H9 (cell line): ENCODE results near the gene MMP14. TPM values are rescaled to one million over a fixed set of nuclear protein-coding genes. Genes with fewer than 3 reads are reported as not detected.
A peak's percentile ranks its signal among the peaks of the same experiment; 100 is the strongest.

ENCODE experiments used
- DNase-seq: peaks from one replicate; pipeline ENCODE4 v3.0.0-alpha.2; 2017
- H2AFZ ChIP-seq: one replicate; pipeline ENCODE4 v1.6.1; 2013; ENCODE audit warnings: mild to moderate bottlenecking, low read length, control low read depth, moderate library complexity
- H2AK5ac ChIP-seq: 2 replicates; pipeline ENCODE4 v1.6.1; 2013; ENCODE audit warnings: low read length, control low read depth, mixed read lengths; ENCODE audit not compliant: insufficient read length
- H2BK120ac ChIP-seq: one replicate; pipeline ENCODE4 v1.6.1; 2013; ENCODE audit warnings: low read depth, mild to moderate bottlenecking, low read length, control low read depth, inconsistent platforms; ENCODE audit not compliant: poor library complexity, severe bottlenecking
- H2BK12ac ChIP-seq: 2 replicates; pipeline ENCODE4 v1.6.1; 2013; ENCODE audit warnings: low read length, control low read depth, mixed read lengths, low read depth; ENCODE audit not compliant: insufficient read length
- H2BK15ac ChIP-seq: 2 replicates; pipeline ENCODE4 v1.6.1; 2013; ENCODE audit warnings: low read depth, low read length, control low read depth
- H2BK20ac ChIP-seq: one replicate; pipeline ENCODE4 v1.6.1; 2013; ENCODE audit warnings: low read depth, mild to moderate bottlenecking, low read length, control low read depth, inconsistent platforms; ENCODE audit not compliant: poor library complexity, severe bottlenecking
- H2BK5ac ChIP-seq: 2 replicates; pipeline ENCODE4 v1.6.1; 2013; ENCODE audit warnings: low read length, control low read depth, mixed read lengths; ENCODE audit not compliant: insufficient read length
- H3K14ac ChIP-seq: 2 replicates; pipeline ENCODE4 v1.6.1; 2013; ENCODE audit warnings: low read length, control low read depth; ENCODE audit not compliant: insufficient read depth
- H3K18ac ChIP-seq: 2 replicates; pipeline ENCODE4 v1.6.1; 2013; ENCODE audit warnings: low read depth, mild to moderate bottlenecking, mixed read lengths, low read length, control low read depth; ENCODE audit not compliant: insufficient read length
- H3K23ac ChIP-seq: 2 replicates; pipeline ENCODE4 v1.6.1; 2013; ENCODE audit warnings: low read length, control low read depth, mixed read lengths, low read depth; ENCODE audit not compliant: insufficient read length
- H3K23me2 ChIP-seq: 2 replicates; pipeline ENCODE4 v1.6.1; 2013; ENCODE audit warnings: low read depth, mild to moderate bottlenecking, mixed read lengths, low read length, control low read depth; ENCODE audit not compliant: insufficient read length, poor library complexity, severe bottlenecking
- H3K27ac ChIP-seq: 2 replicates; pipeline ENCODE4 v1.5.1; 2013; ENCODE audit warnings: low read length, control low read depth, mixed read lengths, low read depth; ENCODE audit not compliant: insufficient read length
- H3K27me3 ChIP-seq: 2 replicates; pipeline ENCODE4 v1.6.1; 2013; ENCODE audit warnings: low read length, control low read depth, inconsistent platforms; ENCODE audit not compliant: insufficient read depth
- H3K4ac ChIP-seq: 2 replicates; pipeline ENCODE4 v1.6.1; 2013; ENCODE audit warnings: low read depth, mild to moderate bottlenecking, control low read depth, inconsistent platforms, low read length, moderate library complexity
- H3K4me1 ChIP-seq: 2 replicates; pipeline ENCODE4 v1.6.1; 2013; ENCODE audit warnings: low read length, control low read depth, inconsistent platforms; ENCODE audit not compliant: insufficient read depth
- H3K4me2 ChIP-seq: 2 replicates; pipeline ENCODE4 v1.6.1; 2013; ENCODE audit warnings: low read length, control low read depth, mixed read lengths; ENCODE audit not compliant: insufficient read length, insufficient read depth
- H3K56ac ChIP-seq: 2 replicates; pipeline ENCODE4 v1.6.1; 2013; ENCODE audit warnings: low read depth, mild to moderate bottlenecking, mixed read lengths, low read length, control low read depth; ENCODE audit not compliant: insufficient read length
- H3K79me1 ChIP-seq: 2 replicates; pipeline ENCODE4 v1.6.1; 2013; ENCODE audit warnings: low read depth, mild to moderate bottlenecking, moderate library complexity, low read length, control low read depth, inconsistent platforms; ENCODE audit not compliant: insufficient read depth, poor library complexity, severe bottlenecking
- H3K79me2 ChIP-seq: 2 replicates; pipeline ENCODE4 v1.6.1; 2013; ENCODE audit warnings: low read length, control low read depth, inconsistent platforms; ENCODE audit not compliant: insufficient read depth
- H3K9ac ChIP-seq: 2 replicates; pipeline ENCODE4 v1.6.1; 2013; ENCODE audit warnings: low read length, control low read depth, mixed read lengths; ENCODE audit not compliant: insufficient read length; ENCODE audit errors: extremely low read depth
- H3K9me3 ChIP-seq: one replicate; pipeline ENCODE4 v1.6.1; 2013; ENCODE audit warnings: low read depth, low read length, inconsistent platforms; ENCODE audit not compliant: control insufficient read depth
- H3T11ph ChIP-seq: one replicate; pipeline ENCODE4 v1.6.1; 2013; ENCODE audit warnings: mild to moderate bottlenecking, low read length, control low read depth, inconsistent platforms
- H4K20me1 ChIP-seq: one replicate; pipeline ENCODE4 v1.6.1; 2013; ENCODE audit not compliant: control insufficient read depth, insufficient read length, insufficient read depth
- H4K5ac ChIP-seq: 2 replicates; pipeline ENCODE4 v1.6.1; 2013; ENCODE audit warnings: low read depth, mild to moderate bottlenecking, mixed read lengths, low read length, control low read depth; ENCODE audit not compliant: insufficient read length
- H4K8ac ChIP-seq: replicated peaks from 2 replicates; pipeline ENCODE4 v1.6.1; 2013; ENCODE audit warnings: low read length, control low read depth, mixed read lengths, low read depth; ENCODE audit not compliant: insufficient read length
- H4K91ac ChIP-seq: 2 replicates; pipeline ENCODE4 v1.6.1; 2013; ENCODE audit warnings: low read depth, mild to moderate bottlenecking, moderate library complexity, mixed read lengths, low read length, control low read depth; ENCODE audit not compliant: insufficient read length
- H3K27ac Mint-ChIP-seq, 3 experiments: 2 replicates in 2 of 3; 3 replicates in 1 of 3; pipeline ENCODE4 v1.8.0; 2020 to 2021; ENCODE audit warnings: mixed read lengths in 3 of 3, mild to moderate bottlenecking in 1 of 3, moderate library complexity in 1 of 3
- H3K27me3 Mint-ChIP-seq: 2 replicates; pipeline ENCODE4 v1.8.0; 2021; ENCODE audit warnings: low read depth, mild to moderate bottlenecking, moderate library complexity, mixed read lengths
- H3K36me3 Mint-ChIP-seq, 3 experiments: 2 replicates in 2 of 3; 3 replicates in 1 of 3; pipeline ENCODE4 v1.8.0; 2020 to 2021; ENCODE audit warnings: low read depth in 3 of 3, mixed read lengths in 3 of 3; ENCODE audit not compliant: insufficient read depth in 1 of 3
- H3K4me1 Mint-ChIP-seq, 2 experiments: 2 replicates each; pipeline ENCODE4 v1.8.0; 2020; ENCODE audit warnings: mixed read lengths in 2 of 2
- H3K4me3 Mint-ChIP-seq, 2 experiments: 2 replicates in 1 of 2; 3 replicates in 1 of 2; pipeline ENCODE4 v1.8.0; 2020 to 2021; ENCODE audit warnings: mild to moderate bottlenecking in 2 of 2, mixed read lengths in 2 of 2, moderate library complexity in 1 of 2
- H3K9me3 Mint-ChIP-seq, 2 experiments: 2 replicates in 1 of 2; 3 replicates in 1 of 2; pipeline ENCODE4 v1.8.0; 2020; ENCODE audit warnings: mild to moderate bottlenecking in 2 of 2, mixed read lengths in 2 of 2, moderate library complexity in 1 of 2
- CTCF ChIP-seq: fragments of 200-600 bp; sonication (generic); conservative IDR thresholded peaks from 3 replicates; pipeline ENCODE4 v1.8.0; 2021; ENCODE audit warnings: antibody characterized with exemption, mild to moderate bottlenecking
- WGBS: extraction: QIAGEN DNeasy Blood & Tissue Kit; methylation state at CpG from one replicate; pipeline ENCODE4 v1.1.7; 2013; ENCODE audit warnings: missing lambda C conversion rate, low lambda C conversion rate, mixed read lengths; ENCODE audit not compliant: insufficient read length; ENCODE audit errors: extremely low coverage; 5-methylcytosine and 5-hydroxymethylcytosine counted together
- total RNA-seq: library from RNA; stranded (reverse); gene quantifications from 2 replicates; pipeline ENCODE4 v1.2.1, GENCODE V29; 2021

MMP14 gene
- total RNA-seq, 1 experiment from 2014 or later: 56.5 TPM

GRCh38 chr14:22812744-22813143 is 23.6 kb upstream of the MMP14 start:
- no peaks in the 10 kb centered on the region for H3K79me1 ChIP-seq
- H2BK120ac ChIP-seq: no peak overlapping the region
- no peaks in the 10 kb centered on the region for H3K23me2 ChIP-seq
- Mint-ChIP-seq H3K36me3 (no peaks in the 10 kb centered on the region), H3K27ac (no peak overlapping the region; a peak in 1 of 7 replicates), H3K4me1 (peaks cover 24 to 29% of the 10 kb centered on the region in 2 experiments), H3K9me3 (no peaks in the 10 kb centered on the region), H3K27me3 (no peaks in the 10 kb centered on the region), H3K4me3 (no peak overlapping the region)
- no peaks in the 10 kb centered on the region for H3K9me3 ChIP-seq
- H2BK15ac ChIP-seq: no peak overlapping the region
- H3K14ac ChIP-seq: no peak overlapping the region; the same call in 1 of the 2 replicates
- peak; percentile 66 for DNase-seq
- no peak overlapping the region for H2BK12ac ChIP-seq
- peak; percentile 48 for TF ChIP-seq CTCF
- no peak overlapping the region for H3K9ac ChIP-seq
- no CpG with 5 or more reads among the region's 4 CpGs for WGBS
- no peak overlapping the region for H2BK20ac ChIP-seq
- no peak overlapping the region for H4K5ac ChIP-seq
- no peak overlapping the region for H3K4ac ChIP-seq
- H3K27ac ChIP-seq: no peak overlapping the region
- no peak overlapping the region for H3K4me2 ChIP-seq
- H4K20me1 ChIP-seq: no peaks in the 10 kb centered on the region
- H3K56ac ChIP-seq: no peak overlapping the region
- H4K91ac ChIP-seq: no peak overlapping the region
- H4K8ac ChIP-seq: no peak overlapping the region
- H3K79me2 ChIP-seq: no peaks in the 10 kb centered on the region
- H2BK5ac ChIP-seq: no peak overlapping the region
- H3K18ac ChIP-seq: no peak overlapping the region
- H2AFZ ChIP-seq: no peak overlapping the region
- no peaks in the 10 kb centered on the region for H3K27me3 ChIP-seq
- H3K4me1 ChIP-seq: peaks cover 11% of the 10 kb centered on the region; the same call in 1 of the 2 replicates
- no peak overlapping the region for H3T11ph ChIP-seq
- H2AK5ac ChIP-seq: no peak overlapping the region
- no peak overlapping the region for H3K23ac ChIP-seq
